Spleen (tissue), 11 donors: ENCODE results near the gene SHH. TPM values are rescaled to one million over a fixed set of nuclear protein-coding genes. Genes with fewer than 3 reads are reported as not detected.

Source experiments
- DNase-seq: peaks from one replicate; pipeline ENCODE4 v3.0.0-alpha.2; 2020
- H3K27ac ChIP-seq, 8 donors: fragments of 200-600 bp; sonication (generic) in 7 of 8; 1 replicate in 4 of 8; 2 replicates in 4 of 8; pipeline versions ENCODE4 v1.5.0 to v1.8.0; 2016 to 2021; ENCODE audit warnings: inconsistent platforms in 4 of 8, mild to moderate bottlenecking in 4 of 8, moderate library complexity in 1 of 8
- H3K27me3 ChIP-seq, 7 donors: fragments of 200-600 bp; sonication (generic) in 6 of 7; replicated peaks in 1 of 7; 1 replicate in 4 of 7; 2 replicates in 3 of 7; pipeline versions ENCODE4 v1.5.0 to v1.8.0; 2016 to 2021; ENCODE audit warnings: inconsistent platforms in 3 of 7, mild to moderate bottlenecking in 1 of 7
- H3K36me3 ChIP-seq, 6 donors: fragments of 200-600 bp; sonication (generic) in 5 of 6; 1 replicate in 4 of 6; 2 replicates in 2 of 6; pipeline versions ENCODE4 v1.5.0 to v1.8.0; 2016 to 2021; ENCODE audit warnings: inconsistent platforms in 2 of 6
- H3K4me1 ChIP-seq, 6 donors: fragments of 200-600 bp; sonication (generic) in 5 of 6; 1 replicate in 3 of 6; 2 replicates in 3 of 6; pipeline versions ENCODE4 v1.5.0 to v1.8.0; 2016 to 2021; ENCODE audit warnings: inconsistent platforms in 3 of 6
- H3K4me3 ChIP-seq, 8 donors: fragments of 200-600 bp; sonication (generic) in 7 of 8; 1 replicate in 4 of 8; 2 replicates in 4 of 8; pipeline versions ENCODE4 v1.5.0 to v1.8.0; 2016 to 2021; ENCODE audit warnings: inconsistent platforms in 4 of 8, mild to moderate bottlenecking in 4 of 8, moderate library complexity in 2 of 8
- H3K9me3 ChIP-seq, 8 donors: fragments of 200-600 bp; sonication (generic) in 7 of 8; 1 replicate in 4 of 8; 2 replicates in 4 of 8; pipeline versions ENCODE4 v1.5.0 to v1.8.0; 2016 to 2021; ENCODE audit warnings: inconsistent platforms in 4 of 8
- CTCF ChIP-seq, 11 experiments: fragments of 200-600 bp in 7 of 11; fragments of 450-650 bp in 4 of 11; sonication (generic) in 4 of 11; IDR thresholded peaks in 8 of 11; conservative IDR thresholded peaks in 3 of 11; 1 replicate in 7 of 11; 2 replicates in 4 of 11; pipeline versions ENCODE4 v1.4.0 to v1.8.0; 2016 to 2021; ENCODE audit warnings: antibody characterized with exemption in 11 of 11, inconsistent platforms in 4 of 11, mild to moderate bottlenecking in 1 of 11
- POLR2A ChIP-seq, 3 donors: fragments of 450-650 bp; IDR thresholded peaks; one replicate each; pipeline ENCODE4 v1.5.1; 2017; ENCODE audit warnings: antibody characterized with exemption in 3 of 3, mild to moderate bottlenecking in 1 of 3
- POLR2AphosphoS5 ChIP-seq, 3 donors: sonication (generic); formaldehyde crosslinking; IDR thresholded peaks; one replicate each; pipeline ENCODE4 v1.5.1; 2017; ENCODE audit warnings: antibody characterized with exemption in 3 of 3
- WGBS, 5 donors: extraction: QIAGEN DNeasy Blood & Tissue Kit in 3 of 5; methylation state at CpG; one replicate each; pipeline versions ENCODE4 v1.1.5 to v1.1.7; 2013 to 2018; 5-methylcytosine and 5-hydroxymethylcytosine counted together
- intact Hi-C: fragments of 100-400 bp; cut with DNase I; formaldehyde crosslinking; loops from one replicate; pipeline ENCODE4 v1.15.0; 2023; ENCODE audit warnings: low total_unique reads
- polyA plus RNA-seq, 3 donors: library from polyadenylated mRNA; stranded (reverse); fragments of 200-250 nt; gene quantifications; one replicate each; pipeline ENCODE4 v1.2.1, GENCODE V29; 2013
- total RNA-seq, 7 donors: library from RNA; depleted of rRNA in 3 of 7; stranded (reverse); fragments of >200 nt in 3 of 7; fragmentation: NEBNext Ultra II Directional in 4 of 7; extraction: Animal tissue kit (Norgen Biotek cat#: 25700) in 4 of 7; gene quantifications; one replicate each; pipeline versions ENCODE4 v1.1.0 to v1.2.1, GENCODE V29; 2016 to 2021
- donor health status: healthy with polysubstance abuse.
- donor health status: DM: no; HTN: no; CAD: no; lungs with moderate emphysema.
- donor health status: DM: no; HTN: no; CAD: no.
- donor health status: Bipolar disorder and iron deficiency.
- donor health status: healthy.
- donor health status: DM: no; HTN: no; CAD: no.
- donor health status: DM: yes; HTN: yes; CAD: no.

Gene SHH
- total and polyA plus RNA-seq, 10 donors: not detected

GRCh38 chr7:155802291-155802690 lies 10.0 kb downstream of the SHH start:
- H3K36me3 ChIP-seq: no peaks in the 10 kb centered on the region
- peaks cover 22 to 58% (median 39%) of the 10 kb centered on the region in 6 donors for H3K4me1 ChIP-seq
- H3K27ac ChIP-seq: no peak overlapping the region
- peaks cover 0 to 97% (median 77%) of the 10 kb centered on the region in 7 donors for H3K27me3 ChIP-seq
- no peak for DNase-seq
- TF ChIP-seq POLR2AphosphoS5 (IDR thresholded peaks at IDR 0.05) (no peak), CTCF (IDR thresholded peaks at IDR 0.05 in 8 of 11, conservative IDR thresholded peaks at IDR 0.05 in 3 of 11) (no peak), POLR2A (IDR thresholded peaks at IDR 0.05) (no peak)
- intact Hi-C loops: no loop called here
- no peak overlapping the region for H3K4me3 ChIP-seq
- H3K9me3 ChIP-seq: peaks cover 0 to 4% (median 0%) of the 10 kb centered on the region in 8 donors
- 35 to 43% (median 39%) methylated on average over 6 of the region's 6 CpGs for WGBS, 5 donors

GRCh38 chr7:155800741-155801267 lies 11.5 kb downstream of the SHH start:
- Histone ChIP-seq H3K27ac (no peak overlapping the region), H3K27me3 (peaks cover 0 to 97% (median 76%) of the 10 kb centered on the region in 7 donors), H3K4me1 (peaks cover 22 to 51% (median 38%) of the 10 kb centered on the region in 6 donors), H3K36me3 (no peaks in the 10 kb centered on the region), H3K9me3 (peaks cover 0 to 4% (median 0%) of the 10 kb centered on the region in 8 donors), H3K4me3 (no peak overlapping the region)
- no peak for DNase-seq
- WGBS, 5 donors: 82 to 92% (median 86%) methylated on average over 8 to 16 of the region's 16 CpGs
- intact Hi-C loops: no loop called here
- TF ChIP-seq POLR2A (IDR thresholded peaks at IDR 0.05) (no peak), CTCF (IDR thresholded peaks at IDR 0.05 in 8 of 11, conservative IDR thresholded peaks at IDR 0.05 in 3 of 11) (no peak), POLR2AphosphoS5 (IDR thresholded peaks at IDR 0.05) (no peak)

- WGBS, 5 donors: 84 to 88% (median 88%) methylated on average over 11 of the region's 11 CpGs
- Histone ChIP-seq H3K27ac (no peak overlapping the region), H3K27me3 (peaks cover 0 to 97% (median 75%) of the 10 kb centered on the region in 7 donors), H3K4me3 (no peak overlapping the region), H3K4me1 (peaks cover 17 to 46% (median 33%) of the 10 kb centered on the region in 6 donors), H3K9me3 (peaks cover 0 to 4% (median 0%) of the 10 kb centered on the region in 8 donors), H3K36me3 (no peaks in the 10 kb centered on the region)
- no peak for DNase-seq
- TF ChIP-seq POLR2A (IDR thresholded peaks at IDR 0.05): no peak
- intact Hi-C loops: no loop called here
These were observed 12.0 kb downstream of the SHH start for GRCh38 chr7:155800301-155800700.

GRCh38 chr7:155799514-155799913 lies 12.7 kb downstream of the SHH start:
- Histone ChIP-seq H3K27me3 (peaks cover 0 to 92% (median 67%) of the 10 kb centered on the region in 7 donors), H3K9me3 (peaks cover 0 to 4% (median 0%) of the 10 kb centered on the region in 8 donors), H3K4me3 (no peak overlapping the region), H3K4me1 (peaks cover 9 to 38% (median 25%) of the 10 kb centered on the region in 6 donors), H3K36me3 (no peaks in the 10 kb centered on the region), H3K27ac (no peak overlapping the region)
- TF ChIP-seq POLR2AphosphoS5 (IDR thresholded peaks at IDR 0.05): no peak
- no peak for TF ChIP-seq CTCF (IDR thresholded peaks at IDR 0.05 in 8 of 11, conservative IDR thresholded peaks at IDR 0.05 in 3 of 11)
- no peak for TF ChIP-seq POLR2A (IDR thresholded peaks at IDR 0.05)
- WGBS, 5 donors: 40 to 55% (median 49%) methylated on average over 18 to 19 of the region's 19 CpGs
- intact Hi-C loops: loop anchor here (10.0 kb wide), 1 partner anchor 1015 kb away; no protein-coding TSS in a partner anchor
- no peak for DNase-seq
